ENCODE results near the gene SKAP1.

The SKAP1 gene

GRCh38 chr17:48152289-48152688 lies 277.7 kb downstream of the SKAP1 start:
- Histone ChIP-seq H3K27ac (ENCODE audit: insufficient read depth, low read depth, low read length, poor library complexity, severe bottlenecking) (no peak overlapping the region), H3K9me3 (ENCODE audit: control insufficient read depth, low read length) (no peaks in the 10 kb centered on the region), H3K27me3 (ENCODE audit: control insufficient read depth, insufficient read depth, low read length, poor library complexity, severe bottlenecking) (no peaks in the 10 kb centered on the region), H3K36me3 (ENCODE audit: control insufficient read depth, insufficient read depth, low read length) (no peaks in the 10 kb centered on the region), H3K4me3 (ENCODE audit: insufficient read depth, low read depth, low read length) (no peak overlapping the region), H3K4me1 (ENCODE audit: control insufficient read depth, insufficient read depth, low read length) (peaks cover 10% of the 10 kb centered on the region)
- WGBS, 2 experiments: 0 to 4% methylated on average over 1 of the region's 4 CpGs

GRCh38 chr17:48151220-48151619 lies 278.8 kb downstream of the SKAP1 start:
- H3K27me3 ChIP-seq (ENCODE audit: control insufficient read depth, insufficient read depth, low read length, poor library complexity, severe bottlenecking): no peaks in the 10 kb centered on the region
- H3K27ac ChIP-seq (ENCODE audit: insufficient read depth, low read depth, low read length, poor library complexity, severe bottlenecking): no peak overlapping the region
- WGBS, 2 experiments: 90 to 100% methylated on average over 3 of the region's 3 CpGs
- no peaks in the 10 kb centered on the region for H3K36me3 ChIP-seq (ENCODE audit: control insufficient read depth, insufficient read depth, low read length)
- peaks cover 7% of the 10 kb centered on the region for H3K4me1 ChIP-seq (ENCODE audit: control insufficient read depth, insufficient read depth, low read length)
- H3K4me3 ChIP-seq (ENCODE audit: insufficient read depth, low read depth, low read length): no peak overlapping the region
- no peaks in the 10 kb centered on the region for H3K9me3 ChIP-seq (ENCODE audit: control insufficient read depth, low read length)

- 69 to 71% methylated on average over 11 of the region's 11 CpGs for WGBS, 2 experiments
- no peak overlapping the region for H3K27ac ChIP-seq (ENCODE audit: insufficient read depth, low read depth, low read length, poor library complexity, severe bottlenecking)
- H3K4me3 ChIP-seq (ENCODE audit: insufficient read depth, low read depth, low read length): no peak overlapping the region
- H3K36me3 ChIP-seq (ENCODE audit: control insufficient read depth, insufficient read depth, low read length): no peaks in the 10 kb centered on the region
- H3K9me3 ChIP-seq (ENCODE audit: control insufficient read depth, low read length): no peaks in the 10 kb centered on the region
- H3K27me3 ChIP-seq (ENCODE audit: control insufficient read depth, insufficient read depth, low read length, poor library complexity, severe bottlenecking): no peaks in the 10 kb centered on the region
- peaks cover 5% of the 10 kb centered on the region for H3K4me1 ChIP-seq (ENCODE audit: control insufficient read depth, insufficient read depth, low read length)
Observed at GRCh38 chr17:48150597-48151001, 279.4 kb downstream of the SKAP1 start.

- no peaks in the 10 kb centered on the region for H3K9me3 ChIP-seq (ENCODE audit: control insufficient read depth, low read length)
- 76 to 87% methylated on average over 3 of the region's 4 CpGs for WGBS, 2 experiments
- peaks cover 5% of the 10 kb centered on the region for H3K4me1 ChIP-seq (ENCODE audit: control insufficient read depth, insufficient read depth, low read length)
- no peak overlapping the region for H3K4me3 ChIP-seq (ENCODE audit: insufficient read depth, low read depth, low read length)
- no peak overlapping the region for H3K27ac ChIP-seq (ENCODE audit: insufficient read depth, low read depth, low read length, poor library complexity, severe bottlenecking)
- H3K36me3 ChIP-seq (ENCODE audit: control insufficient read depth, insufficient read depth, low read length): no peaks in the 10 kb centered on the region
- H3K27me3 ChIP-seq (ENCODE audit: control insufficient read depth, insufficient read depth, low read length, poor library complexity, severe bottlenecking): no peaks in the 10 kb centered on the region
Observed at GRCh38 chr17:48149787-48150463, 280.1 kb downstream of the SKAP1 start.

GRCh38 chr17:48148854-48149786 lies 280.9 kb downstream of the SKAP1 start:
- Histone ChIP-seq H3K36me3 (ENCODE audit: control insufficient read depth, insufficient read depth, low read length) (no peaks in the 10 kb centered on the region), H3K27me3 (ENCODE audit: control insufficient read depth, insufficient read depth, low read length, poor library complexity, severe bottlenecking) (no peaks in the 10 kb centered on the region), H3K4me1 (ENCODE audit: control insufficient read depth, insufficient read depth, low read length) (peaks cover 6% of the 10 kb centered on the region), H3K4me3 (ENCODE audit: insufficient read depth, low read depth, low read length) (no peak overlapping the region), H3K27ac (ENCODE audit: insufficient read depth, low read depth, low read length, poor library complexity, severe bottlenecking) (no peak overlapping the region), H3K9me3 (ENCODE audit: control insufficient read depth, low read length) (no peaks in the 10 kb centered on the region)
- WGBS, 2 experiments: 64 to 66% methylated on average over 15 to 16 of the region's 16 CpGs

- no peaks in the 10 kb centered on the region for H3K9me3 ChIP-seq (ENCODE audit: control insufficient read depth, low read length)
- no peak overlapping the region for H3K4me3 ChIP-seq (ENCODE audit: insufficient read depth, low read depth, low read length)
- no peak overlapping the region for H3K27ac ChIP-seq (ENCODE audit: insufficient read depth, low read depth, low read length, poor library complexity, severe bottlenecking)
- peaks cover 12% of the 10 kb centered on the region for H3K4me1 ChIP-seq (ENCODE audit: control insufficient read depth, insufficient read depth, low read length)
- no peaks in the 10 kb centered on the region for H3K36me3 ChIP-seq (ENCODE audit: control insufficient read depth, insufficient read depth, low read length)
- 94 to 95% methylated on average over 14 of the region's 14 CpGs for WGBS, 2 experiments
- H3K27me3 ChIP-seq (ENCODE audit: control insufficient read depth, insufficient read depth, low read length, poor library complexity, severe bottlenecking): peaks cover 6% of the 10 kb centered on the region
Observed at GRCh38 chr17:48148029-48148770, 281.8 kb downstream of the SKAP1 start.

GRCh38 chr17:48144976-48145798 lies 284.8 kb downstream of the SKAP1 start:
- no peak overlapping the region for H3K4me3 ChIP-seq (ENCODE audit: insufficient read depth, low read depth, low read length)
- peaks cover 6% of the 10 kb centered on the region for H3K27me3 ChIP-seq (ENCODE audit: control insufficient read depth, insufficient read depth, low read length, poor library complexity, severe bottlenecking)
- no peaks in the 10 kb centered on the region for H3K36me3 ChIP-seq (ENCODE audit: control insufficient read depth, insufficient read depth, low read length)
- 76 to 82% methylated on average over 3 of the region's 3 CpGs for WGBS, 2 experiments
- H3K27ac ChIP-seq (ENCODE audit: insufficient read depth, low read depth, low read length, poor library complexity, severe bottlenecking): no peak overlapping the region
- H3K4me1 ChIP-seq (ENCODE audit: control insufficient read depth, insufficient read depth, low read length): peaks cover 12% of the 10 kb centered on the region
- no peaks in the 10 kb centered on the region for H3K9me3 ChIP-seq (ENCODE audit: control insufficient read depth, low read length)

- 78 to 85% methylated on average over 7 to 8 of the region's 8 CpGs for WGBS, 2 experiments
- Histone ChIP-seq H3K36me3 (ENCODE audit: control insufficient read depth, insufficient read depth, low read length) (no peaks in the 10 kb centered on the region), H3K4me3 (ENCODE audit: insufficient read depth, low read depth, low read length) (no peak overlapping the region), H3K4me1 (ENCODE audit: control insufficient read depth, insufficient read depth, low read length) (peaks cover 7% of the 10 kb centered on the region), H3K27ac (ENCODE audit: insufficient read depth, low read depth, low read length, poor library complexity, severe bottlenecking) (no peak overlapping the region), H3K9me3 (ENCODE audit: control insufficient read depth, low read length) (no peaks in the 10 kb centered on the region), H3K27me3 (ENCODE audit: control insufficient read depth, insufficient read depth, low read length, poor library complexity, severe bottlenecking) (peaks cover 6% of the 10 kb centered on the region)
Observed at GRCh38 chr17:48144231-48144630, 285.8 kb downstream of the SKAP1 start.

- Histone ChIP-seq H3K4me3 (ENCODE audit: insufficient read depth, low read depth, low read length) (no peak overlapping the region), H3K36me3 (ENCODE audit: control insufficient read depth, insufficient read depth, low read length) (no peaks in the 10 kb centered on the region), H3K27ac (ENCODE audit: insufficient read depth, low read depth, low read length, poor library complexity, severe bottlenecking) (no peak overlapping the region), H3K27me3 (ENCODE audit: control insufficient read depth, insufficient read depth, low read length, poor library complexity, severe bottlenecking) (peaks cover 6% of the 10 kb centered on the region), H3K4me1 (ENCODE audit: control insufficient read depth, insufficient read depth, low read length) (peaks cover 7% of the 10 kb centered on the region), H3K9me3 (ENCODE audit: control insufficient read depth, low read length) (no peaks in the 10 kb centered on the region)
- whole genome bisulfite sequencing, 2 experiments: 57 to 59% methylated on average over 6 of the region's 6 CpGs
Observed at GRCh38 chr17:48143629-48144028, 286.4 kb downstream of the SKAP1 start.

Measured in ectodermal cell (in vitro differentiated cells).